Heart left ventricle (tissue), 16 donors: ENCODE results near the gene CCBE1. TPM values are rescaled to one million over a fixed set of nuclear protein-coding genes. Genes with fewer than 3 reads are reported as not detected.
"Not testable (repeated sequence)": the region's sequence is repeated elsewhere in the genome, so short reads cannot be mapped to it uniquely, and the experiment has no call there.

Experiments
- ATAC-seq, 4 donors: fragments of 200-7000 bp; cut with Tn5 transposase; one replicate each; pipeline ENCODE4 v1.9.1; 2020 to 2022; ENCODE audit warnings: moderate library complexity in 4 of 4, mild to moderate bottlenecking in 3 of 4, moderate number of reproducible peaks in 1 of 4
- DNase-seq, 5 donors: peaks; one replicate each; pipeline ENCODE4 v3.0.0-alpha.2; 2020
- H3K27ac ChIP-seq, 12 donors: fragments of 200-600 bp; sonication (generic) in 4 of 12; one replicate each; pipeline versions ENCODE4 v1.5.0 to v1.8.0; 2016 to 2022; ENCODE audit warnings: mild to moderate bottlenecking in 2 of 12
- H3K27me3 ChIP-seq, 9 donors: fragments of 200-600 bp; sonication (generic) in 2 of 9; one replicate each; pipeline versions ENCODE4 v1.5.1 to v1.8.0; 2016 to 2022; ENCODE audit warnings: mild to moderate bottlenecking in 3 of 9
- H3K36me3 ChIP-seq, 9 donors: fragments of 200-600 bp; sonication (generic) in 2 of 9; one replicate each; pipeline versions ENCODE4 v1.5.0 to v1.8.0; 2018 to 2022; ENCODE audit warnings: mild to moderate bottlenecking in 2 of 9
- H3K4me1 ChIP-seq, 12 donors: fragments of 200-600 bp; sonication (generic) in 4 of 12; one replicate each; pipeline versions ENCODE4 v1.5.0 to v1.8.0; 2016 to 2022; ENCODE audit warnings: mild to moderate bottlenecking in 3 of 12
- H3K4me3 ChIP-seq, 12 donors: fragments of 200-600 bp; sonication (generic) in 4 of 12; one replicate each; pipeline versions ENCODE4 v1.5.0 to v1.8.0; 2017 to 2022; ENCODE audit warnings: mild to moderate bottlenecking in 9 of 12, moderate library complexity in 4 of 12
- H3K9me3 ChIP-seq, 12 donors: fragments of 200-600 bp; sonication (generic) in 4 of 12; one replicate each; pipeline versions ENCODE4 v1.5.0 to v1.8.0; 2016 to 2022; ENCODE audit warnings: mild to moderate bottlenecking in 1 of 12
- POLR2A ChIP-seq, 2 donors: fragments of 450-650 bp; IDR thresholded peaks; one replicate each; pipeline ENCODE4 v1.6.1; 2017; ENCODE audit warnings: antibody characterized with exemption in 2 of 2, mild to moderate bottlenecking in 2 of 2, moderate library complexity in 2 of 2
- WGBS, 4 donors: extraction: QIAGEN DNeasy Blood & Tissue Kit in 2 of 4; methylation state at CpG; one replicate each; pipeline versions ENCODE4 v1.1.5 to v1.1.7; 2013 to 2018; 5-methylcytosine and 5-hydroxymethylcytosine counted together
- intact Hi-C, 10 donors: fragments of 100-400 bp; cut with DNase I; formaldehyde crosslinking; loops; one replicate each; pipeline versions ENCODE4 v1.11.1 to v1.14.2; 2022
- polyA plus RNA-seq, 2 donors: library from polyadenylated mRNA; stranded (reverse); fragments of 200-250 nt; gene quantifications; one replicate each; pipeline ENCODE4 v1.2.3, GENCODE V29; 2013
- total RNA-seq, 9 donors: library from RNA; depleted of rRNA in 2 of 9; stranded (reverse); fragments of >200 nt in 2 of 9; fragmentation: NEBNext Ultra II Directional in 3 of 9; extraction: Animal tissue kit (Norgen Biotek cat#: 25700) in 3 of 9; gene quantifications; one replicate each; pipeline versions ENCODE4 v1.1.0 to v1.2.4, GENCODE V29; 2016 to 2023
- TF ChIP-seq, protein P1 (sequence below), 12 donors: fragments of 200-600 bp; sonication (generic) in 4 of 12; IDR thresholded peaks; one replicate each; pipeline versions ENCODE4 v1.5.0 to v1.8.0; 2018 to 2022; ENCODE audit warnings: antibody characterized with exemption in 12 of 12, mild to moderate bottlenecking in 5 of 12
- donor health status: ischemic (EF 13 %, LVEDD 7.1; RV severe dilation, severe dysfunction).
- donor health status: healthy with polysubstance abuse.
- donor health status: DM: no; HTN: yes; CAD: no.
- donor health status: DM: no; HTN: no; CAD: no.
- donor health status: ischemic (EF 25% LVEDD 6.9; RV normal size, moderate dysfunction).
- donor health status: ischemic (EF 25% LVEDD 5.7; RV mildly dilated, moderate dysfunction).
- donor health status: healthy.
- donor health status: DM: yes; HTN: yes; CAD: no.
- donor health status: ischemic (EF 35%, LVEDD 5.7; RV mildly dilated, moderate dysfunction).
- donor health status: nonischemic (EF 11% LVEDD 7.7; RV severe dilation, severe dysfunction).
- donor health status: DM: yes; HTN: yes; CAD: no.
- donor health status: PGD.
- donor health status: ischemic (EF 29% LVEDD 5.4; RV normal size, mild dysfunction).
- donor health status: nonischemic (EF 23%, LVEDD 6.1; RV moderate dilation, normal function).

CCBE1 gene
- total and polyA plus RNA-seq, 11 donors: 0.15 to 6.3 (median 0.74) TPM

GRCh38 chr18:59649591-59649990, 47.6 kb downstream of the CCBE1 start:
- TF ChIP-seq, protein P1, sequence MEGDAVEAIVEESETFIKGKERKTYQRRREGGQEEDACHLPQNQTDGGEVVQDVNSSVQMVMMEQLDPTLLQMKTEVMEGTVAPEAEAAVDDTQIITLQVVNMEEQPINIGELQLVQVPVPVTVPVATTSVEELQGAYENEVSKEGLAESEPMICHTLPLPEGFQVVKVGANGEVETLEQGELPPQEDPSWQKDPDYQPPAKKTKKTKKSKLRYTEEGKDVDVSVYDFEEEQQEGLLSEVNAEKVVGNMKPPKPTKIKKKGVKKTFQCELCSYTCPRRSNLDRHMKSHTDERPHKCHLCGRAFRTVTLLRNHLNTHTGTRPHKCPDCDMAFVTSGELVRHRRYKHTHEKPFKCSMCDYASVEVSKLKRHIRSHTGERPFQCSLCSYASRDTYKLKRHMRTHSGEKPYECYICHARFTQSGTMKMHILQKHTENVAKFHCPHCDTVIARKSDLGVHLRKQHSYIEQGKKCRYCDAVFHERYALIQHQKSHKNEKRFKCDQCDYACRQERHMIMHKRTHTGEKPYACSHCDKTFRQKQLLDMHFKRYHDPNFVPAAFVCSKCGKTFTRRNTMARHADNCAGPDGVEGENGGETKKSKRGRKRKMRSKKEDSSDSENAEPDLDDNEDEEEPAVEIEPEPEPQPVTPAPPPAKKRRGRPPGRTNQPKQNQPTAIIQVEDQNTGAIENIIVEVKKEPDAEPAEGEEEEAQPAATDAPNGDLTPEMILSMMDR (IDR thresholded peaks at IDR 0.05): no peak
- no peak for TF ChIP-seq POLR2A (IDR thresholded peaks at IDR 0.05)
- H3K27ac ChIP-seq: peak overlapping the region in 1 of 12 donors; percentile 58
- H3K36me3 ChIP-seq: no peaks in the 10 kb centered on the region
- WGBS, 4 donors: 89 to 96% (median 92%) methylated on average over 1 of the region's 1 CpG
- no peak overlapping the region for H3K4me3 ChIP-seq
- peaks cover 0 to 4% (median 0%) of the 10 kb centered on the region in 9 donors for H3K27me3 ChIP-seq
- H3K4me1 ChIP-seq: no peaks in the 10 kb centered on the region
- no peak for DNase-seq
- H3K9me3 ChIP-seq: no peaks in the 10 kb centered on the region
- no peak for ATAC-seq
- intact Hi-C loops: no loop called here

- WGBS, 4 donors: 91 to 97% (median 96%) methylated on average over 10 of the region's 10 CpGs
- H3K9me3 ChIP-seq, DNase-seq, ATAC-seq, H3K36me3 ChIP-seq, H3K4me1 ChIP-seq, H3K4me3 ChIP-seq, H3K27me3 ChIP-seq, intact Hi-C loops: not testable (repeated sequence)
- H3K27ac ChIP-seq: peak overlapping the region in 1 of 12 donors; percentile 19
Observed at GRCh38 chr18:59648469-59648868, 48.8 kb downstream of the CCBE1 start.

DNA sequence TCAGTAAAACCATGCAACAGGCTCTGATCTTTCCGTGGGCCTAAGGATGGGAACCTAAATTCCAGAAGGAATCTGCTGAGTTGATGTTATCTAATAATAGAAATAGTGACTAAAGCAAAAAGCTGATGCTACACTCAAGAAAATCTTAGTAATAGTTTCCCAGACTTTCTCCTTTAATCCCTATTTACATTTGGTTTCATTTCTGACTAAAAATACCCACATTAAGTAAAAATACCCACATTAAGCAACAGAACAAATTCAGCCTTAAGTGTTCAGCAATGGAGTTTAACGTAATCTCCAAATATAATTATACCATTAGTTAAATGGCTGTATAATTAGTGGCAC, 50.3 kb downstream of the CCBE1 start:
- Histone ChIP-seq H3K27me3 (peaks cover 0 to 4% (median 0%) of the 10 kb centered on the region in 9 donors), H3K4me1 (no peaks in the 10 kb centered on the region), H3K4me3 (no peak overlapping the region), H3K27ac (no peak overlapping the region), H3K9me3 (no peaks in the 10 kb centered on the region), H3K36me3 (no peaks in the 10 kb centered on the region)
- intact Hi-C loops: no loop called here
- 45 to 65% (median 51%) methylated on average over 2 of the region's 2 CpGs for WGBS, 4 donors
- DNase-seq (no peak), ATAC-seq (peak in 1 of 4 donors; percentile 22)
- TF ChIP-seq, protein P1 (IDR thresholded peaks at IDR 0.05): no peak
- TF ChIP-seq POLR2A (IDR thresholded peaks at IDR 0.05): no peak

GRCh38 chr18:59646228-59646962, 50.8 kb downstream of the CCBE1 start:
- no peak for TF ChIP-seq POLR2A (IDR thresholded peaks at IDR 0.05)
- TF ChIP-seq, protein P1 (IDR thresholded peaks at IDR 0.05): no peak
- Histone ChIP-seq H3K36me3 (no peaks in the 10 kb centered on the region), H3K4me3 (no peak overlapping the region), H3K9me3 (no peaks in the 10 kb centered on the region), H3K27me3 (peaks cover 0 to 4% (median 0%) of the 10 kb centered on the region in 9 donors), H3K27ac (no peak overlapping the region), H3K4me1 (no peaks in the 10 kb centered on the region)
- DNase-seq (no peak), ATAC-seq (peak in 1 of 4 donors; percentile 13)
- intact Hi-C loops: no loop called here
- 57 to 64% (median 60%) methylated on average over 11 of the region's 11 CpGs for WGBS, 4 donors

DNA sequence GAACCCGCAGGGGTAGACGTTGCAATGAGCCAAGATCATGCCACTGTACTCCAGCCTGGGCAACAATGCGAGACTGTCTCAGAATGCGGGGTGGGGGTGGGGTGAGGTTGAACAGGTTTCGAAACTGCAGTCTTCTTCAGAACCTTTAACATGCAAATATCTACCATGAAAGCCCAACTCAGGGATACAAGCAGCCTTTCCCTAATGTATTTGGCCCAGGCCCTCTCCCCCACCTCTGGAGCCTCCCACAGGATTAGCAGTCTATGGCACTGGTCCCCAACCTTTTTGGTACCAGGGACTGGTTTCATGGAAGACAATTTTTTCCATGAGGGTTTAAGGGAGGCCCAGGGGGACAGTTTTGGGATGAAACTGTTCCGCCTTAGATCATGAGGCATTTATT, 53.5 kb downstream of the CCBE1 start:
- TF ChIP-seq POLR2A (IDR thresholded peaks at IDR 0.05): no peak
- TF ChIP-seq, protein P1 (IDR thresholded peaks at IDR 0.05): no peak
- intact Hi-C loops: no loop called here
- H3K4me1 ChIP-seq: no peaks in the 10 kb centered on the region
- H3K9me3 ChIP-seq: no peaks in the 10 kb centered on the region
- H3K27me3 ChIP-seq: no peaks in the 10 kb centered on the region
- 94 to 97% (median 96%) methylated on average over 6 of the region's 6 CpGs for WGBS, 4 donors
- no peak for ATAC-seq
- no peak overlapping the region for H3K4me3 ChIP-seq
- H3K27ac ChIP-seq: no peak overlapping the region
- no peak for DNase-seq
- no peaks in the 10 kb centered on the region for H3K36me3 ChIP-seq
